Nephron progenitor cell (in vitro differentiated cells): ENCODE results near the gene MAGI1.
A peak's percentile ranks its signal among the peaks of the same experiment; 100 is the strongest.

Source experiments
- DNase-seq: peaks from one replicate; pipeline ENCODE4 v3.0.0; 2021
- H3K27ac Mint-ChIP-seq: 2 replicates; pipeline ENCODE4 v1.8.0; 2021; ENCODE audit warnings: mild to moderate bottlenecking, moderate library complexity, mixed read lengths
- H3K27me3 Mint-ChIP-seq: 2 replicates; pipeline ENCODE4 v1.8.0; 2021; ENCODE audit warnings: mild to moderate bottlenecking, low read depth, mixed read lengths; ENCODE audit not compliant: poor library complexity
- H3K36me3 Mint-ChIP-seq: 2 replicates; pipeline ENCODE4 v1.8.0; 2021; ENCODE audit warnings: low read depth, mixed read lengths
- H3K4me1 Mint-ChIP-seq: 2 replicates; pipeline ENCODE4 v1.8.0; 2021; ENCODE audit warnings: mixed read lengths
- H3K4me3 Mint-ChIP-seq: 2 replicates; pipeline ENCODE4 v1.8.0; 2021; ENCODE audit warnings: mild to moderate bottlenecking, moderate library complexity, mixed read lengths
- H3K9me3 Mint-ChIP-seq: 2 replicates; pipeline ENCODE4 v1.8.0; 2021; ENCODE audit warnings: mild to moderate bottlenecking, moderate library complexity, mixed read lengths
- TF ChIP-seq, protein P1 (sequence below): fragments of 200-600 bp; sonication (generic); IDR thresholded peaks from 2 replicates; pipeline ENCODE4 v1.5.0; 2021; ENCODE audit warnings: antibody characterized with exemption

MAGI1 gene

DNA sequence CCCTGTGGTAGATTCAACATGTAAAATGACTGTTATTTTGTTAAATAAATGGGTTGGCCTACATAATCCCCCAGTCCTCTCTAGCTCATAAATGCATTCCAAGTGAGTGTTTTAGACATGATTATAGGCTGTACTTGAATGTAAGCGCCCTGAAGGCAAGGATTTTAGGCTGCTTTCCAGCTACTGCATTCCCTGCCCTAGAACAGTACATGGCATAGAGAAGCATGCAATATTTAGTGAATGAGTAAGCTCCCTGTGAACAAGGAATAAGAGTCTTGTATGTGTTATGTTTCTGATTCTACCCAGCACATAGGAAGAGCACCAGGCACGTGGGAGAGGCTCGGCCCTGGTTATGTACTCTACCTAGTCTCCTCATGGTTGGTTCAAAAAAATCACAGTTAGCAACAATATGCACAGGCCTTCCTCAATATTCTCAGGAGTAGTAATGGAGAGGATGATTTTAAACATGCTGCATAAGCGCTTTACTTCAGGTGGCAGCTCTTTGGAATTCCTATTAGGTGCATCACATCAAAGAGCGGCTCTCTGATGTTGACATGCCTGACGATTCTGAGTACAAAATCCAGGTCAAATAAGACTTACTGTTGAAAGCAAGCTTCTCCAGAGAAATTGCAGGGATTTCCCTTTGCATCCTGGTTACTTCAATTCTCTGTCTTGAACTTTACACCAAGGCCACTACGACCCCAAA is 456.6 kb downstream of the MAGI1 start:
- DNase-seq = no peak
- TF ChIP-seq, protein P1, sequence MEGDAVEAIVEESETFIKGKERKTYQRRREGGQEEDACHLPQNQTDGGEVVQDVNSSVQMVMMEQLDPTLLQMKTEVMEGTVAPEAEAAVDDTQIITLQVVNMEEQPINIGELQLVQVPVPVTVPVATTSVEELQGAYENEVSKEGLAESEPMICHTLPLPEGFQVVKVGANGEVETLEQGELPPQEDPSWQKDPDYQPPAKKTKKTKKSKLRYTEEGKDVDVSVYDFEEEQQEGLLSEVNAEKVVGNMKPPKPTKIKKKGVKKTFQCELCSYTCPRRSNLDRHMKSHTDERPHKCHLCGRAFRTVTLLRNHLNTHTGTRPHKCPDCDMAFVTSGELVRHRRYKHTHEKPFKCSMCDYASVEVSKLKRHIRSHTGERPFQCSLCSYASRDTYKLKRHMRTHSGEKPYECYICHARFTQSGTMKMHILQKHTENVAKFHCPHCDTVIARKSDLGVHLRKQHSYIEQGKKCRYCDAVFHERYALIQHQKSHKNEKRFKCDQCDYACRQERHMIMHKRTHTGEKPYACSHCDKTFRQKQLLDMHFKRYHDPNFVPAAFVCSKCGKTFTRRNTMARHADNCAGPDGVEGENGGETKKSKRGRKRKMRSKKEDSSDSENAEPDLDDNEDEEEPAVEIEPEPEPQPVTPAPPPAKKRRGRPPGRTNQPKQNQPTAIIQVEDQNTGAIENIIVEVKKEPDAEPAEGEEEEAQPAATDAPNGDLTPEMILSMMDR = no peak
- Mint-ChIP-seq H3K27me3 (no peaks in the 10 kb centered on the region), H3K36me3 (peaks cover 5% of the 10 kb centered on the region), H3K27ac (no peak overlapping the region), H3K4me3 (no peak overlapping the region), H3K4me1 (peaks cover 44% of the 10 kb centered on the region), H3K9me3 (no peaks in the 10 kb centered on the region)

DNA sequence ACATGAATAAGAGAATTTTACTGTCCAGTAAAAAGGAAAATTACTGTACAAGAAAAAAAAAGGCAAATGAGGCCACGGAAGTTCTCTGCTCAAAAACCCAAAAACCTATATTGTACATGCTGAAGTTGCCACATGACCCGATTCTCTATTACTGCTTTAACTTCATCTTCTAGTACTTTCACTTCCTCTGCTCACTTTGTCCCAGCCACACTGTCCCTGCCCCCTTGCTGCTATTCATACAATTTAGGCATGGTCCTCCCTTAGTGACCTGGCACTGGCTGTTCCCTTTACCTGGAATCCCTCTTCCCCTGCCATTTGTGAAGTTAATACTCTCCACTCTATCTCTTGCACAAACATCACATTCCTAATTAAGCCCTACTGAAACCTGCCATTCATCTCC is 457.4 kb downstream of the MAGI1 start:
- Mint-ChIP-seq H3K27ac (no peak overlapping the region), H3K9me3 (peaks cover 2% of the 10 kb centered on the region)
- no peak for DNase-seq

DNA sequence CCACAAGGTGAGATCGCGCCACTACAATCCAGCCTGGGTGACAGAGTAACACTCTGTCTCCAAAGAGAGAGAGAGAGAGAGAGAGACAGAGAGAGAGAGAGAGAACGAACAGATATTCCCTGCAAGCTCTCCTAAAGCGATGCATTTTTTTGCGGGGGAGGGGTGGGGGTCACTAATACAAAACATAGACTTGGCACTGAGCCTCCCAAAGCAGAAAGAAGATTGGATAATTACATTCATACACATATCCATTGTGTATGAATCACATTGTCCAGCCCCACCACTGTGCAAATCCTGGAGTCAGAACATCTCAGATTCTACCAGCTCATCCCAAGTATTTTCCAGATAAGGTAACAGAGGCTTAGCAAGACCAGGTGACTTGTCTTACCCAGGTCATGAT is 459.9 kb downstream of the MAGI1 start:
- Mint-ChIP-seq H3K36me3 (peaks cover 27% of the 10 kb centered on the region), H3K4me3 (no peak overlapping the region), H3K27ac (no peak overlapping the region), H3K27me3 (no peaks in the 10 kb centered on the region), H3K9me3 (peaks cover 13% of the 10 kb centered on the region), H3K4me1 (peaks cover 25% of the 10 kb centered on the region)
- DNase-seq = no peak
- TF ChIP-seq, protein P1 = no peak

More for the DNA sequence above, 457.4 kb downstream of the MAGI1 start:
- Mint-ChIP-seq H3K36me3 (peaks cover 9% of the 10 kb centered on the region), H3K4me1 (peaks cover 44% of the 10 kb centered on the region), H3K27me3 (no peaks in the 10 kb centered on the region), H3K4me3 (no peak overlapping the region)
- TF ChIP-seq, protein P1 = no peak

DNA sequence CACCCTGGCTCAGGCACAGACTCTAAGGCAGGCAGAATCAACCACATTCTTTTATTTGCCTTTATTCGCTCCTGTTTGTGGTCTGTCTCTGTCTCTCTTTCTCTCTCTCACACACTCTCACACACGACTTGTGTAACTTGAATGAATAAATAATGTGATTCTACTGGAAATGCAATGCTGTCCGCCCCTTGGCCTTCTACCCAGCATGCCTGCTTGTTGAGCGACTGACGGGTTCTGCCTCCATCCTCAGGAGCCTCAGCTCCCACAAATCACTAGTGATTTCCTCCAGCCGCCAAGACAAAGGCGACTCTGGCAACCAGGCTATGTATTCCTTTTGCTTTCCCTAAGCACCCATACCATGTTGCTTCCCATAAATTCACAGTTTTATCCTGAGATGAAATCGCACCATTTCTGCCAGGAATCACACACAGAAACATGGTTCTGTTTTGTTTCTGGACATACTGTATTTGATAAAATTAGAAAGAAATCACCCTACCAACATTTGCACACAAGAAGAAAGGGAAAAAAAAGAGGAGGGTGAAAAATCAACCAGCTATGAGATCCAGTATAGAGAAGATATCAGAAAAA is 460.8 kb downstream of the MAGI1 start:
- Mint-ChIP-seq H3K36me3 (peaks cover 32% of the 10 kb centered on the region), H3K9me3 (peaks cover 18% of the 10 kb centered on the region), H3K27me3 (no peaks in the 10 kb centered on the region), H3K4me3 (no peak overlapping the region), H3K27ac (peak overlapping the region; percentile 60), H3K4me1 (peaks cover 16% of the 10 kb centered on the region)
- TF ChIP-seq, protein P1 = no peak
- DNase-seq = no peak

DNA sequence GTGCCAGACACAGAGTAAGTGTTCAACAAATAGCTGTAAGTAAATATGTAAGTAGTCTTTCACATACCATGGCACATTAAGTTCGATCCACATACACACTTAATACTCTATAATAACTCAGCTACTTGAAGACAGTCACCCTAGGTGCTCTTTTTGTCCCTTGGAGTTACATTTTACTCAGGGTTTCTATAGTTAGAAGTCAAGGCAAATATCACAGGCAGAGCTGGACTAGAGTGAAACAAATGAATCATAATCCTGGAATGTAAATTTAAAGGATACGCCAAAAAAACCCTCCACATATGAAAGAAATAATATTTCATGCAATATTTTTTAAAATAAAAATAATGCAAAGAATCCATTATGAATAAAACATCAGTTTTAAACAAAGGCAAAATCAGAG is 461.8 kb downstream of the MAGI1 start:
- H3K36me3 Mint-ChIP-seq = peaks cover 32% of the 10 kb centered on the region
- no peak overlapping the region for H3K27ac Mint-ChIP-seq
- H3K9me3 Mint-ChIP-seq = peaks cover 18% of the 10 kb centered on the region
- TF ChIP-seq, protein P1 = no peak
- H3K4me1 Mint-ChIP-seq = peaks cover 20% of the 10 kb centered on the region
- no peak for DNase-seq
- H3K27me3 Mint-ChIP-seq = no peaks in the 10 kb centered on the region
- H3K4me3 Mint-ChIP-seq = no peak overlapping the region

DNA sequence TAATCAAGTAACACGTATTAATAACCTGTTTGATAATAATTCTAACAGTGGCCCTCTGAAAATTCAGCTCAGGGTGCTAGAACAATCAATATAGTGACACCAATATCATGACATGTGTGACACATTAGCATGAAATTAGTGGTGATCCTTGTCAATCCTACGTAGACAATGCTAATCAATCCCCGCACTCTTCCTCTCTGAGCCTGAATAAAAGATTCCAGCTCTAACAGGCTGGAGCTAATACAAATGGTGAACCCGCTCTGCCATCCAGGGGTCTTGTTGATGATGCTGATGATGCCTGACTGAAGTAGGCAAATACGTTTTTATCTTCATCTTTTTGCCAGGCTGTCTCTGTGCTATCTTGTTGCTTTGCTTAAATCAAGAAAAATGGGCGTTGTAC is 462.5 kb downstream of the MAGI1 start:
- Mint-ChIP-seq H3K4me3 (no peak overlapping the region), H3K27ac (no peak overlapping the region)
- TF ChIP-seq, protein P1 = no peak

More for the DNA sequence above, 462.5 kb downstream of the MAGI1 start:
- Mint-ChIP-seq H3K4me1 (peaks cover 20% of the 10 kb centered on the region), H3K36me3 (peaks cover 32% of the 10 kb centered on the region), H3K9me3 (peaks cover 18% of the 10 kb centered on the region), H3K27me3 (no peaks in the 10 kb centered on the region)
- DNase-seq = no peak
